ENCODE data around the gene CMBL. TPM values are rescaled to one million over a fixed set of nuclear protein-coding genes. Genes with fewer than 3 reads are reported as not detected.

CMBL gene
- total RNA-seq, 1 donor from 2014 or later = 32.9 TPM

GRCh38 chr5:10293907-10294662 is 13.6 kb downstream of the CMBL start:
- no peak for TF ChIP-seq CTCF (conservative IDR thresholded peaks at IDR 0.05)
- H3K4me3 Mint-ChIP-seq = no peak overlapping the region
- no peak for DNase-seq (ENCODE audit: extremely low spot score, unreplicated experiment)
- H3K4me1 Mint-ChIP-seq (ENCODE audit: unreplicated experiment) = no peaks in the 10 kb centered on the region
- no peaks in the 10 kb centered on the region for H3K27me3 Mint-ChIP-seq
- H3K9me3 Mint-ChIP-seq = no peaks in the 10 kb centered on the region
- H3K36me3 Mint-ChIP-seq = peaks cover 30% of the 10 kb centered on the region
- no peak overlapping the region for H3K27ac Mint-ChIP-seq

- H3K36me3 Mint-ChIP-seq = peaks cover 29% of the 10 kb centered on the region
- no peaks in the 10 kb centered on the region for H3K27me3 Mint-ChIP-seq
- no peak overlapping the region for H3K27ac Mint-ChIP-seq
- no peak overlapping the region for H3K4me3 Mint-ChIP-seq
- TF ChIP-seq CTCF (conservative IDR thresholded peaks at IDR 0.05) = no peak
- DNase-seq (ENCODE audit: extremely low spot score, unreplicated experiment) = no peak
- H3K4me1 Mint-ChIP-seq (ENCODE audit: unreplicated experiment) = no peaks in the 10 kb centered on the region
- H3K9me3 Mint-ChIP-seq = no peaks in the 10 kb centered on the region
Measured at GRCh38 chr5:10291692-10292339, 15.9 kb downstream of the CMBL start.

- no peak for DNase-seq (ENCODE audit: extremely low spot score, unreplicated experiment)
- Mint-ChIP-seq H3K9me3 (no peaks in the 10 kb centered on the region), H3K36me3 (peaks cover 32% of the 10 kb centered on the region), H3K27ac (no peak overlapping the region), H3K4me1 (ENCODE audit: unreplicated experiment) (no peaks in the 10 kb centered on the region), H3K4me3 (no peak overlapping the region), H3K27me3 (no peaks in the 10 kb centered on the region)
- TF ChIP-seq CTCF (conservative IDR thresholded peaks at IDR 0.05) = no peak
Measured at GRCh38 chr5:10290438-10290837, 17.3 kb downstream of the CMBL start.

- Mint-ChIP-seq H3K4me1 (ENCODE audit: unreplicated experiment) (no peaks in the 10 kb centered on the region), H3K27ac (no peak overlapping the region), H3K36me3 (peaks cover 32% of the 10 kb centered on the region), H3K27me3 (no peaks in the 10 kb centered on the region), H3K4me3 (no peak overlapping the region), H3K9me3 (no peaks in the 10 kb centered on the region)
- TF ChIP-seq CTCF (conservative IDR thresholded peaks at IDR 0.05) = no peak
- DNase-seq (ENCODE audit: extremely low spot score, unreplicated experiment) = no peak
Measured at GRCh38 chr5:10289991-10290390, 17.7 kb downstream of the CMBL start.

GRCh38 chr5:10289353-10289752 is 18.3 kb downstream of the CMBL start:
- no peak for TF ChIP-seq CTCF (conservative IDR thresholded peaks at IDR 0.05)
- no peak for DNase-seq (ENCODE audit: extremely low spot score, unreplicated experiment)
- Mint-ChIP-seq H3K9me3 (no peaks in the 10 kb centered on the region), H3K27ac (no peak overlapping the region), H3K4me1 (ENCODE audit: unreplicated experiment) (peaks cover 1% of the 10 kb centered on the region), H3K4me3 (no peak overlapping the region), H3K36me3 (peaks cover 28% of the 10 kb centered on the region), H3K27me3 (no peaks in the 10 kb centered on the region)
